Effector CD4-positive, alpha-beta T cell (primary cell): Measurements from ENCODE around the gene PRKAR2A.

Experiments
- DNase-seq: peaks from one replicate; pipeline ENCODE4 v3.0.0-alpha.2; 2020
- total RNA-seq: gene quantifications from one replicate; lab custom pipeline; 2026; lab: John Stamatoyannopoulos, UW

PRKAR2A gene
- 84.8 reads per million, percentile 79 among the genes with 10 or more reads in this experiment for total RNA-seq

DNA sequence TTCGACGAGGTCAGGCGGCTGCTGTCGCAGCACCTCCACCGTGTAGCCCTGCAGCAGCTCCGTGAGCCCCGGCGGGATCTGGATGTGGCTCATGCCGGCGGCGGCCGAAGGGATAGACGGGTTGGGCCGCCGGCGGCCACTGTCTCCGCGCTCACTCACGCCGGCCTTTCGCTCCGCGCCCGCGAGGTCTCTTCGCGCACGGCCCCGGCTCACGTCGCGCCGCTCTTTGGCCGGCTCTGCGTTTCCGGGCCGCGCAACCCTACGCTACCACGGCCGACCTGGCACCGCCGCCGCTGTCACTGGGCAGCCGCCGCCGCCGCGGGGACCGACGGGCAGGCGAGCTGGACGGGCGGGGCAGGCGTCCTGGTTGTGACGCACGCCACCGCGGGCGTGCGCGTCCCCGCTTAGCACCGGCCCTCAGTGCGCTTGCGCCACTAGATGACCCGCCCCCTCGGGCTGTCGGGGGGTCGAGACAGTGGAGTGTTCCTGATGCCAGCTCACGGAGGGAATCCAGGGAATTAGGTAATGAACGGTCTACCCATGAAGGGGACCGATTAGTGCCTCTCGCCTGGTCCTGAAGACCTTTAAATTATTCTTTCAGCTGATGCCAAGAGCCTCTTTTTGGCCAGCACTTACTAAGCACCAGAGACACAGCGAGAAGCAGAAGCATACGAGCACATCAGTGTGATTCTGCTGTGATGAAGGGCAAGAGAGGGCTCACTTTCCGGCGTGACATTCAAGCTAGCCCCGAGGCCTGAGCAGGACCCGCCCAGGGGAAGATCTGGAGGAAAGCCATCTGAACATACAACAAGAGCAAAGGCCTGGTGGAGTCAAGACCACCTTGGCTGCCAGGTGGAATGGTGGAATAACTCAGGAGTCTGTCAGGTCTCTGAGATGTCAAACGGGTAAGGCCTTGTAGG, at the start of gene PRKAR2A:
PRKAR2A (minus strand) TSS at position 371 of the 920 bp plus-strand sequence; CDS start at position 93, 278 bp downstream.
- peak; percentile 57 for DNase-seq

DNA sequence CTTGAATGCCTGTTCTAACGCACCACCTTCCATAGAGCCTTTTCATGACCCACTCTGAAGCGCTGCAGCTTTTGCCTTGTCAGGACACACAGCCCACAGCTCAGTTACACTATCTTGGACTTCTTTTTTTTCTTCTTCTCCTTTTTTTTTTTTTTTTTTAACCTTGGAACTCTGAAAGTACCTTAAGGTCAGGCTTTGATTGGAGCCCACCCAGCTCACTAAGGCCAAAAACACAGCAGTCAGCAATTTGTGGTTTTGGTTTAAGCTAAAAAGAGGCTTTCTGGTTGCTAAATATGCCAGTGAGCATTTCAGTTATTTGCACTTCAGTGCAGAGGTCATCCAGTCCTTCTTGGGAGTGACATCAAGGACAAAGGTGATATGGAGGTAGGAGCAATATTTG, 49.3 kb upstream of the PRKAR2A start:
- DNase-seq, result no peak

DNA sequence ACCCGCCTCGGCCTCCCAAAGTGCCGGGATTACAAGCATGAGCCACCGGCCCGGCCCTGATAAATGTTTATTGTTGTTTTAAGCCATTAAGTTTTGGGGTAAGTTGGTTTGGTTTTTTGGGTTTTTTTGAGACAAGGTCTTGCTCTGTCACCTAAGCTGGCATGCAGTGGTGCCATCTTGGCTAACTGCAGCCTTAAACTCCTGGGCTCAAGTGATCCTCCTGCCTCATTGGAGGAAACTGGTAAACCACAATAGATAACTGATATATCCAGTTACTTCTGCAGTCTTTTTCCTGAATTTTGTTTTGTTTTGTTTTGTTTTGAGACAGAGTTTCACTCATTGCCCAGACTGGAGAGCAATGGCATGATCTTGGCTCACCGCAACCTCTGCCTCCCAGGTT, 46.8 kb upstream of the PRKAR2A start:
- DNase-seq, result no peak

DNA sequence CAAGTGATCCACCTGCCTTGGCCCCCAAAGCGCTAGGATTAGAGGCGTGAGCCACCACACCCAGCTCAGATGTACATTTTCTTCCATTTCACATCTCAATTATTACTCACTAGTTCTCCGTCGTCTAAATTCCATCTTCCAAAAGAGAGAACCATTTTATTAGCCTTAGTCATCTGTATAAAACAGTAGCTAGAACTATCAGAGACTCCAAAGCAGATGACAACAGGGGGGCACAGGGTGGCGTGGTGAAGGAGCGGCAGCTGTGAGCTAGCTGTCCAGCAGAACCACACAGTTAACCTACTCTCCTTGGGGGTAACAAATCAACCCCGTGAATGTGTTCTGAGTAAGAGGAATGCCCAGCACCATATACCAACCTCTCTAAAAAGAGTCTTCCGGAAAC, 43.9 kb upstream of the PRKAR2A start:
- no peak for DNase-seq

- no peak for DNase-seq
Observed at GRCh38 chr3:48885753-48886152, 38.1 kb upstream of the PRKAR2A start.

GRCh38 chr3:48881652-48882114, 34.0 kb upstream of the PRKAR2A start:
- DNase-seq, result no peak

- no peak for DNase-seq
Observed at GRCh38 chr3:48881006-48881405, 33.3 kb upstream of the PRKAR2A start.

DNA sequence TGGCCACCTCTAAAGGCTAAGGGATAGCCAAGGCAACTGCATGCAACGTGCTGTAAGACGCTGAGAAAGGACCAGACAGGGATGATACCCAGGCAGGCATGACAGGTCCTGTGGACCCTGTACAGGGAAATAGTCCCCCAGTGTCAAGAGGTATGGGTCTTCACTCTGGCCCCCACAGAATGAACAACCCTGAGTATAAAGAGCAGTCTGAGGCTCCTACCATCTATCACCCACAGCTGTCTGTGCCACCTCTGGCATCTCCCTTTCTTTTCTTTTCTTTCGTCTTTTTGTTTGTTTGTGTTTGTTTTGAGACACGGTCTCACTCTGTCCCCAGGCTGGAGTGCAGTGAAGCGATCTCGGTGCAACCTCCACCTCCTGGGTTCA, 32.3 kb upstream of the PRKAR2A start:
- no peak for DNase-seq

DNA sequence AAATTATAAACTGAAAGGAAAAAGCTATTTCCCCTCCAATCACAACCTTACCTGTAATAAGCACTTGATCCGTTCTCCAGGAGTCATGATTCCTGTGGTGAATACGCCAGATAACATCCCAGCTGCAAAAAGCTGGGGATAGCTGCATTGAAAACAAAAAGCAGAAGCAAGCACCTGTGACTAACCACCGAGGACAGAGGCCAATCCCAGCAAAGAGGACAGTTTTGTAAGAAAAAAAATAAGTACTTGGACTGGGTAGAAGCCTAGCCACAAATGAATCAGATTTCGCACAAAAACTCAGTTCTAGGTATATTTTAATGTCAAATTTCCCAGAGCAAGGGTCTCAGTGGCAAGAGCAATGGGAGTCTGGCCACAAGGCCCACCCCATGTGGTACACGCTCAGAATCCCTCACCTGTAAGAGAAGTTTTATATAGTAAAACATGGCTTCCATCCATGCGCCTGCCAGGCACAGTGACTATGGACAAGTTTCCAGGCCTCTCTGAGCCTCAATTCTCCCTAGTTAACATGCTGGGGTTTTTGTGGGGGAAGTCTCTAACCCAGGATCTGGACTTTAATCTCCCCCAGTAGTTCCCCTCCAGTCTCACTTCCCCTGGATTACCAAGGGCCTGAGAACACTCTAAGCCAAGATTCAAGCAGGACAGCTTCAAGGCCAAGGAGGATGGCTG, 31.8 kb upstream of the PRKAR2A start:
- no peak for DNase-seq

DNA sequence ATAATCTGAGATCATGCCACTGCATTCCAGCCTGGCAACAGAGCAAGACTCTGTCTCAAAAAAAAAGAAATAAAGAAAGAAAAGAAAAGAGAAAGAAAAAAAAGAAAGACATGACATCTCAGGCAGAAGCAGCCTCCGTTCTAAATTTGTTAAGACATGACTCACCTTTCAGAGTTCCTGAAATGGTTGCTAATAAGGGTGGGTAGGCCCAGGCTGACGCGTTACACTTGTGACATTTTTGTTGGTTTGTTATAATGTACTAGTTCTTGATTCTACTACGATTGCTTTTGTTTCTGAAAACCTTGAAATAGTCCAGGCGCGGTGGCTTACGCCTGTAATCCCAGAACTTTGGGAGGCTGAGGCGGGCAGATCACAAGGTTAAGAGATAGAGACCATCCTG, 30.0 kb upstream of the PRKAR2A start:
- no peak for DNase-seq

DNA sequence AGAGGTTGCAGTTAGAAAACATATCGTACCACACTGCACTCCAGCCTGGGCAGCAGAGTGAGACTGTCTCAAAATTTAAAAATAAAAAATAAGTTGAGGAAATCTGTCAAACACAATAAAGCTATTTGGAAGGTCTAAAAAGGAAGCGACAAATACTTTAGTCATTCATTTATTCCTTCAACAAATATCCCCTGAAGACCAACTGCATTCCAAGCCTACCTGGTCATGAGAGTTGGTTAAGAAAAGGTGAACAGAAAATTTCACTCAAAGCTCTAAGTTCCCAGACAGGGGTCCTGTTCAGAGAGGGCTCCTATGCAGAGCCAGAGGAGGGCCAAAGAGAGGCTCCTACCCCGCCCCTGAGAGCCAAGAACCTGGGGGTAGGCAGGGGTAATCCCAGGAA, 15.4 kb upstream of the PRKAR2A start:
- DNase-seq, result no peak

DNA sequence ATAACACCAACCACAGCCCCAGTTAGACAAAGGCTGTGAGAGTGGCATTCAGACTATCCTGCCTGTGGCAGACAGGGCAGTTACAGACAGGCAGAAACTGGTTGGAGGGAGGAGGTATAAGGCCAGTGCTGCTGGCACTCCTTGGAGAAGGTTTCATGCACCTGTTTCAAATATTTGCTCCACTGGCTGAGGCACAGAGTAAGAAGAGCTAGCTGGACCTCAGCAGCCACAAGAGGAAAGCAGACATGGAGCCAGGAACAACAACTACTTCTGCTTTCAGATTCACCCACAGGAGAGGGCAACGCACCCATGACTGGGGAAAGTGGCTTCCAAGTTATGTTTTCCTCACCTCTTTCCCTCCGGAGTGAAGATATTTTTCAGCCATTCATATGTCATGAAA, 11.5 kb upstream of the PRKAR2A start:
- no peak for DNase-seq

DNA sequence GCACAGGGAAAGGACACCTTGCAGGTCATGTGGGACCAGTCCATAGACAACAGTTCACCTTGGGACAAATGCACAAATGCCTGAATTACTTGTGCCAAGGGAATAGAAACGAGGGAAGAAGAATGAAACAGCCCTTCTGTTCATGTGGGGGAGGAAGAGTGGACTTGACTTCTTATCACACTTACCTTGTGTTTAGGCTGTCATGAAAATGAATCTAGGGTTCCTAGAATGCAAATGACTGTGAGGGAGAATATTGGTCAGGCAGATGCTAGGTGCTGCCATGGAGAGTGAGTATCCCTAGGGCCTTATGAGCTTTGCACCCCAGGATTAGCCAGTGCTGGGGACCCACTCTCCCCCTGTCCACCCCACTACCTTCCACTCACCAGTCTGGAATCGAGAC, 11.0 kb upstream of the PRKAR2A start:
- DNase-seq, result no peak

DNA sequence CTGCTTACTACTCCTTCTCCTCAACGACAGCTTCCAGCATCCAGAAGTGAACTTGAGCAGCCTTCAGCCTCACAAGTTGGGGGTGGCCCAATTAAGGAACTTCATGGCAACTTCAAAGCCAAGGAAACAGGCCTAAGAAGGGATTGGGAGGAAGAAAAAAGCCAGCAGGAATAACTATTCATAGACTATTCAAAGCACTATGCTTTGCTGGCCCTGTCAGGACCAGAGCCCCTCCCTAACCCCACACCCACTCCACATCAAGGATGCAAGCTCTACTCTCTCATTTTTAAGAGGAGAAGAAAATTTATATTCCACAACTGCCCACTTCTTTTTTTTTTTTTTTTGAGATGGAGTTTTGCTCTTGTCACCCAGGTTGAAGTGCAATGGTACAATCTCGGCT, 10.0 kb upstream of the PRKAR2A start:
- no peak for DNase-seq

DNA sequence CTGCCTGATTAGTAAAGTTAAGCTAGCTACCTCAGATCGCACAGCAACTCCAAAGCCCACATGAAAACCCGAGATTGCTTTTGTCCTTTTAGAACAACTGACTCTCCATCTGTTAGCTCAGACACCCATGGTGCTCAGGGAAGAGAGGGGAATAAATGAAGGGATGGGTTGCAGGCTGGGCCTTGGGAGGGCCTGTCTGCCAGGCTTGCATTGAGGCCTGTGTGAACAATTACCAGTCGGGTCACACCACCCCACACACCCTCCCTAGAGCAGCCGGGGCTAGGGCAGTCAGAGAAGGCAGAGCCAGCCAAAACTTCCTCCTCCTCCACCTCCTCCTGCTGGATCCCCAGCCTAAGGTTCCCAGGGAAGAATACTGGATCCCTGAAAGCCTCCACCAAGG, 8.8 kb upstream of the PRKAR2A start:
- no peak for DNase-seq

GRCh38 chr3:48855681-48856447, 8.2 kb upstream of the PRKAR2A start:
- no peak for DNase-seq

GRCh38 chr3:48852151-48852550, 4.5 kb upstream of the PRKAR2A start:
- no peak for DNase-seq

GRCh38 chr3:48851407-48851806, 3.7 kb upstream of the PRKAR2A start:
- DNase-seq, result no peak

DNA sequence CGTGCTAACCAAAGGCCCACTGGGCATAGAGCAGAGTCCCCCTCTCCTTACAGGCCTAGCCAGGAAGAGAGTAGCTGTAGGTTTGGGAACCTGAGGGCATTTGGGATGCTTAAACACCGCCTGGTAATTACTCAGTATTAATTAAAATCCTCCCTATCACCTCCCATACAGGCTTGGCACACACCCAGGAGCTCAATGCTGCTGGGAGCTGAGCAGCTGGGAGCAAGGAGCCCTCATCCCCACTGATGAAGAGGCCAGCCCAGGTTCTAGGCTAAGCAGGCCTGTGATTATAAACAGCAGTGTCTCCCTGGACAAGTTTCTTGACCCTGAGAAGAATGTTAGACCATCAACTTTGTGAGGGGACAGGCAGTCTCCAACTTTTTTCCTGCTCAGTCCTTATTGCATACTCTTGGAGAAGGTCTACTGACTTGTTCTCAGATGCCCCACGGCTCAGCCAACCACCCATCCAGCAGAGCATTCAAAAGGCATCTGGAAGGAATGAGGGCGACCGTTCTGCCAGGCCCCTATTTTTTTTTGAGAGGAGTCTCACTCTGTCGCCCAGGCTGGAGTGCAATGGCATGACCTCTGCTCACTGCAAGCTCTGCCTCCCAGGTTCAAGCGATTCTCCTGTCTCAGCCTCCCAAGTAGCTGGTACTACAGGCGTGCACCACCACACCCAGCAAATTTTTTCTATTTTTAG, 1.3 kb upstream of the PRKAR2A start:
- DNase-seq, result no peak

DNA sequence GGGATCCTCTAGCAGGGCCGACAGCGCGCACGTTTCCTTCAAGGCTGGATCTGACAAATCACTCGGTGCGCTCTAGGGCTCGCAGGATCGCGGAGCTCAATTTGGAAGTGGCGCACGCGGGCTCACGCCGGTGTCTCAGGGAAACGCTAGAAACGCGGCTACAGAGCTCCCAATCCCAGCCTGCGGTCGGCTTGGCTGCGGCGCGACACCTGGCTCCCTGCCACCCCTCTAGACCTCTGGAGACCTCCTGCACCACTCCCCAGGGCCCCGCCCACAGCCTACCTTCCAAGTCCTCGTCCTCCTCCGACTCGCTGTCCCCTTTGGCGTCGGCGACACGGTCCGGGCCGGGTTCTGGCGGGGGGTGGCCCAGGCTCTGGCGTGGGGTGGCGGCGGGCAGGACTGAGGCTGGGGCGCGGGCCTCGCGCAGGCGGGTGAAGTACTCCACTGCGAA, 596 bp downstream of the PRKAR2A start:
- peak; percentile 38 for DNase-seq

- DNase-seq, result no peak
Observed at GRCh38 chr3:48845170-48845569, 2.5 kb downstream of the PRKAR2A start.

DNA sequence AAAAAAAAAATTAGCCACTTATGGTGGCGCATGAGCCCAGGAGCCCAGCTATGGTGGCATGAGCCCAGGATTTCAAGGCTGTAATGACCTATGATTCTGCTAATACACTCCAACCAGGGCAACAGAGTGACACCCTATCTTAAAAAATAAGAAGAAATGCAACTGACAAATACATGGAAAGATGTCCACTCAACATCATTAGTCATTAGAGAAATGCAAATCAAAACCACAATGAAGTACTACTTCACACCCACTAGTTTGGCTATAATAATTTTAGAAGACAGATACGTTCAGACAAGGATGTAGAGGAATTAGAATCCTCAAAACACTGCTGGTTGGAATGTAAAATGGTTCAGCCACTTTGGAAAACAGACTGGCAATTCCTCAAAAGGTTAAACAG, 10.5 kb downstream of the PRKAR2A start:
- DNase-seq, result no peak
